Stimulated activated effector memory CD8-positive, alpha-beta T cell treated with anti-CD3 and anti-CD28 coated beads, Interleukin-12 subunit alpha, Interleukin-12 subunit beta, amount 100 ng/mL, for 72 hours (primary cell): ENCODE measurements around the gene C1QTNF9B.
A peak's percentile ranks its signal among the peaks of the same experiment; 100 is the strongest.

ENCODE experiments used
- ATAC-seq: fragments of 150-1000 bp; cut with Tn5 transposase; 2 replicates; pipeline ENCODE4 v1.10.0; 2021
- DNase-seq, 2 donors: peaks; one replicate each; pipeline ENCODE4 v3.0.0; 2021 to 2022; ENCODE audit warnings: low spot score in 2 of 2
- H3K27ac Mint-ChIP-seq: one replicate; pipeline ENCODE4 v1.8.0; 2022; ENCODE audit warnings: mild to moderate bottlenecking, mixed read lengths
- H3K36me3 Mint-ChIP-seq: one replicate; pipeline ENCODE4 v1.8.0; 2022; ENCODE audit warnings: mild to moderate bottlenecking, mixed read lengths
- H3K4me1 Mint-ChIP-seq: one replicate; pipeline ENCODE4 v1.8.0; 2022; ENCODE audit warnings: mixed read lengths
- H3K4me3 Mint-ChIP-seq: one replicate; pipeline ENCODE4 v1.8.0; 2022; ENCODE audit warnings: mild to moderate bottlenecking, mixed read lengths
- H3K9me3 Mint-ChIP-seq: one replicate; pipeline ENCODE4 v1.8.0; 2022; ENCODE audit warnings: mixed read lengths

Gene C1QTNF9B

GRCh38 chr13:23856008-23856750 lies 41.1 kb downstream of the C1QTNF9B start:
- Mint-ChIP-seq H3K4me3 (no peak overlapping the region), H3K4me1 (peaks cover 11% of the 10 kb centered on the region)

GRCh38 chr13:23855360-23855759 lies 41.9 kb downstream of the C1QTNF9B start:
- no peak overlapping the region for H3K4me3 Mint-ChIP-seq
- H3K9me3 Mint-ChIP-seq: no peaks in the 10 kb centered on the region
- peaks cover 38% of the 10 kb centered on the region for H3K36me3 Mint-ChIP-seq
- H3K27ac Mint-ChIP-seq: no peak overlapping the region
- peaks cover 11% of the 10 kb centered on the region for H3K4me1 Mint-ChIP-seq
- DNase-seq (no peak), ATAC-seq (no peak)

More at GRCh38 chr13:23856008-23856750, 41.1 kb downstream of the C1QTNF9B start:
- Mint-ChIP-seq H3K9me3 (no peaks in the 10 kb centered on the region), H3K36me3 (peaks cover 38% of the 10 kb centered on the region), H3K27ac (no peak overlapping the region)
- ATAC-seq (no peak), DNase-seq (no peak)

- Mint-ChIP-seq H3K9me3 (no peaks in the 10 kb centered on the region), H3K36me3 (peaks cover 32% of the 10 kb centered on the region), H3K4me3 (no peak overlapping the region), H3K4me1 (peaks cover 6% of the 10 kb centered on the region), H3K27ac (no peak overlapping the region)
- DNase-seq: no peak
- ATAC-seq: peak; percentile 51
Observed at GRCh38 chr13:23852351-23852750, 45.0 kb downstream of the C1QTNF9B start.

GRCh38 chr13:23851106-23851505 lies 46.2 kb downstream of the C1QTNF9B start:
- H3K4me3 Mint-ChIP-seq: no peak overlapping the region
- ATAC-seq (no peak), DNase-seq (no peak)
- H3K9me3 Mint-ChIP-seq: no peaks in the 10 kb centered on the region
- H3K4me1 Mint-ChIP-seq: peaks cover 6% of the 10 kb centered on the region
- H3K27ac Mint-ChIP-seq: no peak overlapping the region
- peaks cover 30% of the 10 kb centered on the region for H3K36me3 Mint-ChIP-seq

GRCh38 chr13:23850134-23850533 lies 47.2 kb downstream of the C1QTNF9B start:
- H3K4me3 Mint-ChIP-seq: no peak overlapping the region
- no peaks in the 10 kb centered on the region for H3K9me3 Mint-ChIP-seq
- no peak overlapping the region for H3K27ac Mint-ChIP-seq
- peaks cover 21% of the 10 kb centered on the region for H3K36me3 Mint-ChIP-seq
- DNase-seq (no peak), ATAC-seq (no peak)
- H3K4me1 Mint-ChIP-seq: no peaks in the 10 kb centered on the region

GRCh38 chr13:23849670-23850069 lies 47.6 kb downstream of the C1QTNF9B start:
- no peaks in the 10 kb centered on the region for H3K4me1 Mint-ChIP-seq
- H3K27ac Mint-ChIP-seq: no peak overlapping the region
- peaks cover 17% of the 10 kb centered on the region for H3K36me3 Mint-ChIP-seq
- no peaks in the 10 kb centered on the region for H3K9me3 Mint-ChIP-seq
- DNase-seq (no peak), ATAC-seq (no peak)
- H3K4me3 Mint-ChIP-seq: no peak overlapping the region

- no peaks in the 10 kb centered on the region for H3K9me3 Mint-ChIP-seq
- ATAC-seq (no peak), DNase-seq (no peak)
- peaks cover 6% of the 10 kb centered on the region for H3K4me1 Mint-ChIP-seq
- H3K27ac Mint-ChIP-seq: peak overlapping the region; percentile 9
- H3K4me3 Mint-ChIP-seq: no peak overlapping the region
- H3K36me3 Mint-ChIP-seq: peaks cover 8% of the 10 kb centered on the region
Observed at GRCh38 chr13:23848646-23849141, 48.6 kb downstream of the C1QTNF9B start.

GRCh38 chr13:23848019-23848418 lies 49.3 kb downstream of the C1QTNF9B start:
- Mint-ChIP-seq H3K4me1 (peaks cover 9% of the 10 kb centered on the region), H3K27ac (peak overlapping the region; percentile 9), H3K4me3 (no peak overlapping the region), H3K9me3 (no peaks in the 10 kb centered on the region), H3K36me3 (peaks cover 5% of the 10 kb centered on the region)
- no peak for ATAC-seq
- no peak for DNase-seq

- Mint-ChIP-seq H3K4me1 (peaks cover 9% of the 10 kb centered on the region), H3K4me3 (no peak overlapping the region), H3K27ac (no peak overlapping the region), H3K36me3 (peaks cover 5% of the 10 kb centered on the region), H3K9me3 (no peaks in the 10 kb centered on the region)
- ATAC-seq: no peak
- DNase-seq: no peak
Observed at GRCh38 chr13:23847497-23847896, 49.8 kb downstream of the C1QTNF9B start.

- ATAC-seq (no peak), DNase-seq (no peak)
- Mint-ChIP-seq H3K27ac (no peak overlapping the region), H3K36me3 (peaks cover 5% of the 10 kb centered on the region), H3K9me3 (no peaks in the 10 kb centered on the region), H3K4me1 (peaks cover 9% of the 10 kb centered on the region), H3K4me3 (no peak overlapping the region)
Observed at GRCh38 chr13:23845105-23845725, 52.1 kb downstream of the C1QTNF9B start.

- ATAC-seq (no peak), DNase-seq (no peak)
- peaks cover 5% of the 10 kb centered on the region for H3K36me3 Mint-ChIP-seq
- H3K27ac Mint-ChIP-seq: peak overlapping the region; percentile 20
- peaks cover 9% of the 10 kb centered on the region for H3K4me1 Mint-ChIP-seq
- H3K4me3 Mint-ChIP-seq: no peak overlapping the region
- H3K9me3 Mint-ChIP-seq: no peaks in the 10 kb centered on the region
Observed at GRCh38 chr13:23844132-23844531, 53.2 kb downstream of the C1QTNF9B start.

GRCh38 chr13:23843436-23843835 lies 53.9 kb downstream of the C1QTNF9B start:
- Mint-ChIP-seq H3K36me3 (peaks cover 5% of the 10 kb centered on the region), H3K4me1 (peaks cover 9% of the 10 kb centered on the region), H3K4me3 (no peak overlapping the region), H3K9me3 (no peaks in the 10 kb centered on the region), H3K27ac (peak overlapping the region; percentile 20)
- no peak for DNase-seq
- no peak for ATAC-seq

- peaks cover 9% of the 10 kb centered on the region for H3K4me1 Mint-ChIP-seq
- ATAC-seq (no peak), DNase-seq (no peak)
- no peak overlapping the region for H3K4me3 Mint-ChIP-seq
- H3K36me3 Mint-ChIP-seq: peaks cover 3% of the 10 kb centered on the region
- no peaks in the 10 kb centered on the region for H3K9me3 Mint-ChIP-seq
- no peak overlapping the region for H3K27ac Mint-ChIP-seq
Observed at GRCh38 chr13:23842406-23842805, 54.9 kb downstream of the C1QTNF9B start.
